HG02870 (cell line): ENCODE measurements around the gene CYP2S1.
"Not testable (repeated sequence)": the region's sequence is repeated elsewhere in the genome, so short reads cannot be mapped to it uniquely, and the experiment has no call there.

Experiments used
- ATAC-seq: cut with Tn5 transposase; IDR thresholded peaks from one replicate; pipeline ENCODE4 v1.9.1; 2021; ENCODE audit warnings: mild to moderate bottlenecking, moderate library complexity; ENCODE audit not compliant: unreplicated experiment

CYP2S1 gene

DNA sequence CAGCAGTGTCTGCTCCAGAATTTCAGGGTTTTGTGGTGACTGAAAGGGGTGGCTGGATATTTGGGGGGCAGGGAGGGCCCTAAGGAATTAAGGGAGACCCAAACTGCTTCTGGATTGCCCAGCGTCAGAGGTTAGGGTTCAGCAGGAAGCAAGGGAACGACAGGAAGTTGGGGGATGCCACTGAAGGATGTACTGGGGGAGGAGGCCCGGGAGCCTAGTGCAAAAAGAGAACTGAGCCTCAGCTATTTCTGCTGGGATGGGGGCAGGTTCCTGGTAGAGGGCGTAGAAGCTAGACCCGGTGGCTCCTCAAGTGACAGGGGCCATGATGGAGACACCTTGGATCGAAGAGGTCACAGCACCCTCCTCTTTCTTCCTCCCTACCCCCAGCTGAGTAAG is 1.1 kb downstream of the CYP2S1 start:
- no peak for ATAC-seq

- ATAC-seq: no peak
Measured at GRCh38 chr19:41195675-41196497, 2.9 kb downstream of the CYP2S1 start.

DNA sequence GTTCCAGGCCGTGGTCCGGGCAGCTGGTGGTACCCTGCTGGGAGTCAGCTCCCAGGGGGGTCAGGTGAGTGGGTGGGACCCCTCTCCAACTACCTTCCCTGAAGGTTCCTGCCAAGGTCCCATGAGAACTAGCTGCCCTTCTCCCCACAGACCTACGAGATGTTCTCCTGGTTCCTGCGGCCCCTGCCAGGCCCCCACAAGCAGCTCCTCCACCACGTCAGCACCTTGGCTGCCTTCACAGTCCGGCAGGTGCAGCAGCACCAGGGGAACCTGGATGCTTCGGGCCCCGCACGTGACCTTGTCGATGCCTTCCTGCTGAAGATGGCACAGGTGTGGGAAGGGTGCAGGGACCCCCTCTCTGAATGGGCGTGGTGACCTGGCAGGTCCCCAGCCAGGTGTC is 5.5 kb downstream of the CYP2S1 start:
- ATAC-seq: no peak

- no peak for ATAC-seq
Measured at GRCh38 chr19:41203371-41203770, 10.4 kb downstream of the CYP2S1 start.

- ATAC-seq: not testable (repeated sequence)
Measured at GRCh38 chr19:41204338-41204737, 11.3 kb downstream of the CYP2S1 start.

GRCh38 chr19:41205995-41206394 is 13.0 kb downstream of the CYP2S1 start:
- no peak for ATAC-seq

GRCh38 chr19:41206456-41206855 is 13.4 kb downstream of the CYP2S1 start:
- no peak for ATAC-seq

GRCh38 chr19:41206926-41207750 is 14.1 kb downstream of the CYP2S1 start:
- no peak for ATAC-seq

DNA sequence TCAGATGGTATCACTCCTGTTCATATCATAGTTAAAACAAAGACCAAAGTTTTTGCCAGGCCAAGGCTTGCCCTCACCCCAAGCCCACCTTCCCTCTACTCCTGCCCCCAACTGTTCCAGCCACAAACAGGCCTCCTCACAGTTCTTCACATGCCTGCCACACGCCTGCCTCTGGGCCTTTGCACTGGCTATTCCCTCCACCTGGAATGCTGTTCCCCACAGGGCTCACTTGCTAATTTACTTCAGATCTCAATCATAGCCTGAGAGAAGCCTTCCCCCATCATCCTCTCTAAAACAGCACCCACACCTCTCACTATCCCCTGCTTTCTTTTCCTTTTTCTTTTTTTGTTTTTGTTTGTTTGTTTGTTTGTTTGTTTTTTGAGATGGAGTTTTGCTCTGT is 21.1 kb downstream of the CYP2S1 start:
- no peak for ATAC-seq

DNA sequence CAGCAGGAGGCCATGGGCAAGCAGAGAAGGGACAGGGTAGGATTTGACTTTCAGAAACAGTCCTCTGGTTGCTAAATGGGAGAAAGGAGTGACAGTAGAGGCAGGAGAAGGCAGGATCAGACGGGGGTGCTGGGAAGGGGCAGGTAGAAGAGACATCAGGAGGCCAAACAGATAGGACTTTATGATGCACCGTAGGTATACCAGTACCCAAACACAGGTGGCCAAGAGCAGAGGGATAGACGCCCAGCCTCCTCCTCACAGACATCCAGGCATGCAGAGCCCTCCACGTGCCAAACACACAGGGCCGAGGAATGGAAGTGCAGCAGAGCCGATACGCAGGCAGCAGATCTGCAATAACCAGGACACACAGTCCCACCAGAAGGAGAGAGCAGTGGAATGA is 24.7 kb downstream of the CYP2S1 start:
- ATAC-seq: no peak

- ATAC-seq: no peak
Measured at GRCh38 chr19:41218249-41218614, 25.2 kb downstream of the CYP2S1 start.

GRCh38 chr19:41218615-41219507 is 25.8 kb downstream of the CYP2S1 start, which contains the start of gene AXL:
AXL (plus strand) TSS chr19:41219223; CDS start chr19:41219393, 170 bp downstream.
- no peak for ATAC-seq

- no peak for ATAC-seq
Measured at GRCh38 chr19:41219924-41220567, 27.0 kb downstream of the CYP2S1 start.

GRCh38 chr19:41220811-41221210 is 27.8 kb downstream of the CYP2S1 start:
- ATAC-seq: no peak

DNA sequence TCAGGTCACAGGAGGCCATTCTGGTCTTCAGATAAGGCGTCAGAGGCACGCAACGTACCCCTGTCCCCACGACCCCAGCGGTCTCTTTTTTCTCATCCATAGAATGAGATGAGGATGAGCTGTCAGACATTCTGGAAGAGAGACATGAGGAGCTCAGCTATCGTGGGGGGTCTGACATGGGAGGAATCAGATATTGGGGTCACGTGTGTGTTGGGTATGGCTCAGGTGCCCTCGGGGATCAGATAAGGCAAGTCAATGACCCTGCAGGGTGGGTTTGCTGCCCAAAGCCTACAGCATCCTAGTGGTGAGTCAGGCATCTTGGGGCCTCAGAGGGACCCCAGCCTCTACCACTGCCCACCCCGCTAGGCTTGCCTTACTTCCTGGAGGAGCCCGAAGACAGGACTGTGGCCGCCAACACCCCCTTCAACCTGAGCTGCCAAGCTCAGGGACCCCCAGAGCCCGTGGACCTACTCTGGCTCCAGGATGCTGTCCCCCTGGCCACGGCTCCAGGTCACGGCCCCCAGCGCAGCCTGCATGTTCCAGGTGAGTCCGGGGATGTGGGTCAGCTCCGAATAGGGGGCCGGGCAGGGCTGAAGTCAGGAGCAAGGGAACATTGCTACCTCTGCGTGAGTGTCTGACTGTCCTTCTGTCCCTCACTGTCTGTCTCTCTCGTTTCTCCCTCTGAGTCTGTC is 28.6 kb downstream of the CYP2S1 start:
- ATAC-seq: no peak

DNA sequence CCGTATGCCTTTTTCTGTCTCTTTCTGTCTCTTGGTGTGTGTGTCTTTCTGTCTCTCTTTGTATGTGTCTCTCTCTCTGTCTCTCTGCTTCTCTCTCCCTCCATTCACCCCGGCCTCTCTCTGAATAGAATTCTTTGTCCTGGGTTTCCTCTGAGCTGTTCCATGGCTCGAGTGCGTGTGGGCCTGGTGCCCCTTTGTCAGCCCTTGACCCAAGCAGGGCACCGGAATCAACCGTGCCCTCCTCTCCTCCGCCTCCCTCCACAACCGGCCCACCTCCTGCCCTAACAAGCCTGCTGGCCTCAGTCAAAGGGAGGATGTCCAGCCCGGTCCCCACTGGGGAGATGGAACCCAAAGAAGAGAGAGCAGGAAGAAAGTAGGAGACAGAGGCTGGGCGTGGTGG is 29.2 kb downstream of the CYP2S1 start:
- no peak for ATAC-seq

DNA sequence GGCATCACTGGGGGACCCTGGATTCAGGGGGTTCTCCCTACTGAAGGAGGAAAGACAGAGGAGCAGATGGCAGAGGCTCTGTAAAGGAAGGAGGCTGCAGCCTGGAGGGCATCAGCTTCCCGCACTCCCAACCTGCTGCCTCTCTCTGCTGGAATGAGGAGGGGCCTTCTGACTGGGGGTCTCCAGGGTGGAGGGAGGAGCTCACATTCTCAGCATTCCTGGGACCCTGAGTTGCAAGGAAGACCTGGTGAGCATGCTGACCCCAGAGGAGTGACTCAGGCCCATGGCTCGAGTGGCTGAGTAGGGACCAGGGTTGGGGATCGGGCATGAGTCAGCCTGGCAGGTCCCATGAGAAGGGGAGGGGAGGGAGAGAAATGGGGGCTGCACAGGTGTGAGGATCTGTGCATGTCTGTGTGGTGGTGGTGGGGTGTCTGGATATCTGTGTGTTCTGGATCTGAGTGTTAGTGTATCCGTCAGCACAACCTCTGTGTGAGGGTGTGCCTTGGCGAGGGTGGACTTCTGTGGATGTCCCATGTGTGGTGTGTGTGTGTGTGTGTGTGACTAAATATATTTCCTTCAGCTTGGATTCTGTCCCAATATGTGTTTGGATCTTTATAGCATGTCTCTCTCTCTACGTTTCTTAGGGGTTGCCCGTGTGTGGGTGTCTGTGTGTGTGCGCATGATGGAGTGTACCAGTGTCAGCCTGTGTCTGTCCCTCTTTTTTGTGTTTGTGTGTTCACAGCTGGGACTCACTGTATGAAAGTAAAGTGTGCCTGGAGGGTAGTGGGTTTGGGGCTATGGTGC is 30.6 kb downstream of the CYP2S1 start:
- no peak for ATAC-seq

- ATAC-seq: no peak
Measured at GRCh38 chr19:41224632-41225031, 31.6 kb downstream of the CYP2S1 start.
